Motor neuron (in vitro differentiated cells): Measurements from ENCODE around the gene LRCH1. TPM values are rescaled to one million over a fixed set of nuclear protein-coding genes. Genes with fewer than 3 reads are reported as not detected.

Experiments
- ATAC-seq, 8 experiments: fragments of 200-7000 bp; cut with Tn5 transposase; replicated peaks in 6 of 8; 2 replicates each; pipeline ENCODE4 v1.8.0; 2021; ENCODE audit warnings: mild to moderate bottlenecking in 8 of 8, moderate library complexity in 8 of 8
- H3K27ac ChIP-seq, 2 donors: fragments of 250-450 bp; sonication (Bioruptor Pico); 2 replicates each; pipeline ENCODE4 v1.9.0; 2021; ENCODE audit warnings: antibody characterized with exemption in 2 of 2, mild to moderate bottlenecking in 2 of 2, moderate library complexity in 1 of 2
- H3K4me1 ChIP-seq, 2 donors: fragments of 250-450 bp; sonication (Bioruptor Pico); replicated peaks in 1 of 2; 2 replicates each; pipeline ENCODE4 v1.6.1; 2021; ENCODE audit warnings: antibody characterized with exemption in 2 of 2, mild to moderate bottlenecking in 2 of 2, moderate library complexity in 1 of 2
- H3K4me3 ChIP-seq, 5 donors: fragments of 250-450 bp; sonication (Bioruptor Pico); 2 replicates each; pipeline ENCODE4 v1.9.0; 2021; ENCODE audit warnings: antibody characterized with exemption in 5 of 5, mild to moderate bottlenecking in 5 of 5, moderate library complexity in 4 of 5
- WGBS, 10 experiments: fragments of 450-650 bp; shearing (Covaris generic); methylation state at CpG; one replicate each; pipeline ENCODE4 v1.0.0; 2022; 5-methylcytosine and 5-hydroxymethylcytosine counted together
- in situ Hi-C, 9 experiments: fragments of 400-800 bp; cut with MboI; loops; one replicate each; pipeline ENCODE4 v1.15.0; 2021; ENCODE audit warnings: low sequenced_read_pairs in 9 of 9, low pct_unique_long_range_greater_than_20kb in 2 of 9; ENCODE audit not compliant: unreplicated experiment in 9 of 9
- total RNA-seq, 8 experiments: library from RNA; unstranded; fragments of 300-600 nt; gene quantifications; 2 replicates each; pipeline versions ENCODE4 v1.2.3 to v1.2.4, GENCODE V29; 2022

Gene LRCH1
- total RNA-seq, 8 experiments from 2014 or later: 7.0 to 19.3 (median 11.7) TPM

GRCh38 chr13:46615888-46616531, 63.0 kb downstream of the LRCH1 start:
- in situ Hi-C loops: no loop called here
- H3K4me3 ChIP-seq: no peak overlapping the region
- H3K4me1 ChIP-seq: peaks cover 7 to 11% of the 10 kb centered on the region in 2 donors
- H3K27ac ChIP-seq: no peak overlapping the region
- WGBS, 10 experiments: 37 to 100% (median 90%) methylated on average over 1 to 8 of the region's 8 CpGs
- ATAC-seq: peak in 3 of 8 experiments; percentile 18 to 24 (median 22)

- 47 to 100% (median 87%) methylated on average over 1 to 5 of the region's 8 CpGs; no CpG with 5 or more reads in 3 of the 10 experiments for WGBS, 10 experiments
- no peak for ATAC-seq
- in situ Hi-C loops: no loop called here
- Histone ChIP-seq H3K4me3 (no peak overlapping the region), H3K4me1 (peaks cover 19 to 24% of the 10 kb centered on the region in 2 donors), H3K27ac (no peak overlapping the region)
Measured at GRCh38 chr13:46617229-46617721, 64.3 kb downstream of the LRCH1 start.

- Histone ChIP-seq H3K4me1 (peaks cover 22 to 30% of the 10 kb centered on the region in 2 donors), H3K4me3 (no peak overlapping the region), H3K27ac (no peak overlapping the region)
- no peak for ATAC-seq
- WGBS, 10 experiments: 88 to 100% (median 98%) methylated on average over 1 to 5 of the region's 5 CpGs; no CpG with 5 or more reads in 2 of the 10 experiments
- in situ Hi-C loops: no loop called here
Measured at GRCh38 chr13:46617885-46618284, 64.9 kb downstream of the LRCH1 start.

GRCh38 chr13:46618694-46619254, 65.8 kb downstream of the LRCH1 start:
- Histone ChIP-seq H3K4me1 (peaks cover 24 to 30% of the 10 kb centered on the region in 2 donors), H3K27ac (no peak overlapping the region), H3K4me3 (no peak overlapping the region)
- WGBS, 10 experiments: 60 to 100% (median 92%) methylated on average over 1 to 2 of the region's 3 CpGs
- ATAC-seq: no peak
- in situ Hi-C loops: no loop called here

GRCh38 chr13:46620029-46620428, 67.1 kb downstream of the LRCH1 start:
- 47 to 100% (median 90%) methylated on average over 1 to 4 of the region's 5 CpGs; no CpG with 5 or more reads in 2 of the 10 experiments for WGBS, 10 experiments
- Histone ChIP-seq H3K27ac (no peak overlapping the region), H3K4me1 (peaks cover 19 to 24% of the 10 kb centered on the region in 2 donors), H3K4me3 (no peak overlapping the region)
- ATAC-seq: no peak
- in situ Hi-C loops: no loop called here

- Histone ChIP-seq H3K4me3 (no peak overlapping the region), H3K4me1 (peaks cover 19 to 22% of the 10 kb centered on the region in 2 donors), H3K27ac (no peak overlapping the region)
- in situ Hi-C loops: no loop called here
- 21 to 100% (median 83%) methylated on average over 1 to 2 of the region's 2 CpGs; no CpG with 5 or more reads in 3 of the 10 experiments for WGBS, 10 experiments
- ATAC-seq: no peak
Measured at GRCh38 chr13:46620471-46620870, 67.5 kb downstream of the LRCH1 start.

DNA sequence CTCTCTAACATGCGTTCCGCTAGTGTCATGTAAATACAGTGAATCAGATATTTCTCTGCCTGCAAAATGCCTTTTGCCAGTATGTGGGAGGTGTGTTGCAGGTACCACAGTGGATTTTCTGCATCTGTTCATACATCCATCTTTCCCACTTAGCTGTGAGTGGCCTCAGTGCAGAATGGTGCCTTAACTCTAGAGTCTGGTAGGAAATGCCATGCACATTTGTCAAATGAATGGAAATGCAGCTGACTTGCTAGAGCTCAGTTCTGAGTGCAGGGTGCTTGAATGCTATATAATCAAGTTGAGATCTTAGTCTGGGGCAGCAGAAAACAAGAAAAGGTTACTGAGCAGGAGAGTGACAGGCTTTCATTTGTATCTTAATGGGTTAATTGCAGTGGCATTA, 68.2 kb downstream of the LRCH1 start:
- Histone ChIP-seq H3K4me1 (peaks cover 19 to 22% of the 10 kb centered on the region in 2 donors), H3K27ac (no peak overlapping the region)

GRCh38 chr13:46621792-46622629, 69.0 kb downstream of the LRCH1 start:
- WGBS, 10 experiments: 14 to 100% (median 46%) methylated on average over 1 to 4 of the region's 4 CpGs
- peak in 7 of 8 experiments; percentile 18 to 58 (median 40) for ATAC-seq
- in situ Hi-C loops: no loop called here
- H3K4me3 ChIP-seq: no peak overlapping the region
- H3K27ac ChIP-seq: no peak overlapping the region
- peaks cover 19 to 22% of the 10 kb centered on the region in 2 donors for H3K4me1 ChIP-seq

More for the DNA sequence above, 68.2 kb downstream of the LRCH1 start:
- in situ Hi-C loops: no loop called here
- WGBS, 10 experiments: 50 to 100% (median 97%) methylated on average over 2 of the region's 2 CpGs; no CpG with 5 or more reads in 6 of the 10 experiments
- H3K4me3 ChIP-seq: no peak overlapping the region
- ATAC-seq: peak in 1 of 8 experiments; percentile 26

GRCh38 chr13:46622630-46623256, 69.8 kb downstream of the LRCH1 start:
- in situ Hi-C loops: no loop called here
- no peak overlapping the region for H3K4me3 ChIP-seq
- 0 to 76% (median 33%) methylated on average over 1 to 4 of the region's 4 CpGs; no CpG with 5 or more reads in 3 of the 10 experiments for WGBS, 10 experiments
- H3K27ac ChIP-seq: no peak overlapping the region
- peaks cover 19 to 22% of the 10 kb centered on the region in 2 donors for H3K4me1 ChIP-seq
- ATAC-seq: peak in 7 of 8 experiments; percentile 16 to 78 (median 48)

DNA sequence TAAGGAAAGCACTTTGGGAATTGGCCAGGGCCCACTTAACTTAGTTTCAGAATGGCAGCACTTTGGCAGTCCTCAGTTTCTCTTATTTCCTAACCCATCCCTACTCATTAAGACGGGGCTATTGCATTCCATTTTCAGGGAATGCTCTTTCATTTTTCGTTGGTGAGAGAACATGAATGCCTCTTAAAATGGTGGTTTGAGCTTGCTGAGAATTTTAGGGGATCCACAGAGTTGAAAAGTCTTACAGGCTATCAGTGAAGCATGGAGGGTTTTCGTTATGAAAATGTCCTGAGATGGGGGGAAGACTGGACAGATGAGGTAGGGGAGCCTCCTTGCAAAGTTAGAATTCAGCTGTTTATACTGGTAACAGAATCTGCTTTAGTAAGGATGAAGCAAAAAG, 71.4 kb downstream of the LRCH1 start:
- no peak overlapping the region for H3K4me3 ChIP-seq
- peaks cover 19 to 22% of the 10 kb centered on the region in 2 donors for H3K4me1 ChIP-seq
- ATAC-seq: no peak
- WGBS, 10 experiments: 62 to 100% (median 82%) methylated on average over 1 to 3 of the region's 3 CpGs; no CpG with 5 or more reads in 2 of the 10 experiments
- in situ Hi-C loops: no loop called here
- H3K27ac ChIP-seq: no peak overlapping the region

DNA sequence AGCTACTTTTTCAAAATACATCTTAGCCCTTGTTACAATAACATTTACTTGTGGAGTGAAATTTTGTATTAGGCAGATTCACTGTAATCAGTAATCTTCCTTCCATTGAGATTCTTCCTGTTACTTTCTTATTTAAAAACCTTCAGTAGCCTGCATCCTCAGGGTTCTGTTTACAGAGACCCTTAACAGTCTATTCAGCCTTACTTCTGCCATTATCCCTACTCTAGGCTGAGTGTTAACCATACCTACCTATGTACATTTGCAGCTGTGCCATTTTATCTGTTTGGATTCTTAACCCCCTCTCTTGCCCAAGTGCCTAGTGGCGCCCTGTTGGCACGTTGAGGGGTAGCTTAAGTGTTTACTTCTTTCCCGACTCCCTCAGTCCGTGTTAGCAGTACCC, 71.9 kb downstream of the LRCH1 start:
- 40 to 100% (median 84%) methylated on average over 1 to 4 of the region's 4 CpGs for WGBS, 10 experiments
- in situ Hi-C loops: no loop called here
- H3K27ac ChIP-seq: no peak overlapping the region
- H3K4me1 ChIP-seq: peaks cover 19 to 22% of the 10 kb centered on the region in 2 donors
- H3K4me3 ChIP-seq: no peak overlapping the region
- ATAC-seq: no peak

- in situ Hi-C loops: no loop called here
- no peak for ATAC-seq
- peaks cover 7 to 9% of the 10 kb centered on the region in 2 donors for H3K4me1 ChIP-seq
- H3K4me3 ChIP-seq: no peak overlapping the region
- 13 to 100% (median 95%) methylated on average over 1 to 4 of the region's 4 CpGs for WGBS, 10 experiments
- H3K27ac ChIP-seq: no peak overlapping the region
Measured at GRCh38 chr13:46627462-46627861, 74.5 kb downstream of the LRCH1 start.
